DND-41 (cell line): Measurements from ENCODE around the gene GRIK4.

Experiments used
- CTCF ChIP-seq: IDR thresholded peaks from 2 replicates; pipeline ENCODE4 v1.5.1; 2012; ENCODE audit warnings: borderline replicate concordance, low read length, moderate library complexity, mild to moderate bottlenecking; ENCODE audit not compliant: poor library complexity, severe bottlenecking; ENCODE audit errors: extremely low read depth
- EZH2 ChIP-seq: IDR thresholded peaks from 3 replicates; pipeline ENCODE4 v1.6.1; 2012; ENCODE audit warnings: borderline replicate concordance, low read depth, mild to moderate bottlenecking, moderate library complexity, low read length, inconsistent platforms; ENCODE audit not compliant: severe bottlenecking

GRCh38 chr11:120514541-120515121 lies 3.1 kb downstream of the GRIK4 start:
- TF ChIP-seq CTCF, result no peak
- no peak for TF ChIP-seq EZH2
